ENCODE measurements around the gene SKOR2.
"Not testable (repeated sequence)": the region's sequence is repeated elsewhere in the genome, so short reads cannot be mapped to it uniquely, and the experiment has no call there.

SKOR2 gene

DNA sequence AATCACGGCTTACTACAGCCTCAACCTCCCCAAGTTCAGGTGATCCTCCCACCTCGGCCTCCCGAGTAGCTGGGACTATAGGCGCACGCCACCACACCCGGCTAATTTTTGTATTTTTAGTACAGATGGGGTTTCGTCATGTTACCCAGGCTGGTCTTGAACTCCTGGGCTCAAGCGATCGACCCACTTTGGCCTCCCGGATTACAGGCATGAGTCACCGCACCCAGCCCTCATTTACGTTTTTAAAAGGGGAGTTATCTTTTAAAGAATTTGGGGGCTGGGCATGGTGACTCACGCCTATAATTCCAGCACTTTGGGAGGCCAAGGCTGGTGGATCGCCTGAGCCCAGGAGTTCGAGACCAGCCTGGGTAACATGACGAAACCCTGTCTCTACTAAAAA, 93.1 kb downstream of the SKOR2 start:
- not testable (repeated sequence) for H3K27ac Mint-ChIP-seq; H3K9me3 Mint-ChIP-seq; ATAC-seq (ENCODE audit: low read depth); H3K27me3 Mint-ChIP-seq; H3K4me3 Mint-ChIP-seq; DNase-seq (ENCODE audit: low spot score in 2 of 2); H3K36me3 Mint-ChIP-seq; H3K4me1 Mint-ChIP-seq

All from memory B cell (primary cell).